SH-SY5Y (cell line): ENCODE results near the gene STAB1.

ENCODE experiments used
- GATA2 ChIP-seq: IDR thresholded peaks from 2 replicates; pipeline ENCODE4 v1.6.1; 2011; ENCODE audit warnings: mild to moderate bottlenecking, low read depth, low read length
- GATA3 ChIP-seq: IDR thresholded peaks from 2 replicates; pipeline ENCODE4 v1.6.1; 2011; ENCODE audit warnings: low read depth, mild to moderate bottlenecking, low read length, moderate library complexity

The STAB1 gene

DNA sequence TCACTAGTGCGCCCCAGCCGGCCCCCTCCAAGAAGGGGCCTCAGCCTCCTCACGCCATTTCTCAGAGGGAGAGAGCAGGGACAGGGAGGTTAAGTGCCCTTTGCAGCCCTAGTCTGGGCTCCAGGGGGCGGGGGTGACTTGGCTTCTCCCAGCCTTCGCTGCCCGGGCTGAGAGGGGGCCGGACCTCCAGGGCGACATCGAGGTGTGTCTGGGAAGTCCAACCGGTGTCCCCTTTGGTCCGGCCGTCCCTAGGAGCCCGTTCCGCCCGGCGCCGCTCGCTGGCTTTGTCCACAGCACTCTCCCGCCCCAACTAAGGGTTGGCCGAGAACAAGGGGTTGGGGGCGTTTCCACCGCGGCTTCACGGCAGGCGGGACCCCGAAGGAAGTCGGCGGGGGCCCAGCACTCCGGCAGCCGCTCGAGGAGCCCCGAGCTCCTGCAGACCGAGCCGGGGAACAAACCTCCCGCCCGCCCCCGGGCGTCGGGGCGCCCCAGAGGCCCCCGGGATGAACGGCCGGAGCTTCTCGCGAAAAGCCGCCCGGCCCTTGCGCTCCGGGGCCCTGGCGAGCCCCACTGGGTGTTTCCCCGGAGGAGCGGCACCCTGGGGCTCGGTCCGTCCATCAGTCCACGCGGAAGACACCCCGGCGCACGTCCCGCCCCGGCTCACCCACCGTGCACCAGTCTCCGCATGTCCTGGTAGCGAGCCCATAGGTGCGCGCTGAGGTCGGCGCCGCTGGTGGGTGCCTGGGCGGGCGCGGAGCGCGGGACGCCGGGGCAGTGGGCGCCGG is 37.9 kb downstream of the STAB1 start:
- no peak for TF ChIP-seq GATA2
- no peak for TF ChIP-seq GATA3

GRCh38 chr3:52533623-52534280 is 38.6 kb downstream of the STAB1 start, which contains the start of gene NT5DC2:
TSS of gene NT5DC2 (minus strand) at chr3:52533857. CDS start at chr3:52533737, 120 bp downstream.
- no peak for TF ChIP-seq GATA2
- no peak for TF ChIP-seq GATA3

DNA sequence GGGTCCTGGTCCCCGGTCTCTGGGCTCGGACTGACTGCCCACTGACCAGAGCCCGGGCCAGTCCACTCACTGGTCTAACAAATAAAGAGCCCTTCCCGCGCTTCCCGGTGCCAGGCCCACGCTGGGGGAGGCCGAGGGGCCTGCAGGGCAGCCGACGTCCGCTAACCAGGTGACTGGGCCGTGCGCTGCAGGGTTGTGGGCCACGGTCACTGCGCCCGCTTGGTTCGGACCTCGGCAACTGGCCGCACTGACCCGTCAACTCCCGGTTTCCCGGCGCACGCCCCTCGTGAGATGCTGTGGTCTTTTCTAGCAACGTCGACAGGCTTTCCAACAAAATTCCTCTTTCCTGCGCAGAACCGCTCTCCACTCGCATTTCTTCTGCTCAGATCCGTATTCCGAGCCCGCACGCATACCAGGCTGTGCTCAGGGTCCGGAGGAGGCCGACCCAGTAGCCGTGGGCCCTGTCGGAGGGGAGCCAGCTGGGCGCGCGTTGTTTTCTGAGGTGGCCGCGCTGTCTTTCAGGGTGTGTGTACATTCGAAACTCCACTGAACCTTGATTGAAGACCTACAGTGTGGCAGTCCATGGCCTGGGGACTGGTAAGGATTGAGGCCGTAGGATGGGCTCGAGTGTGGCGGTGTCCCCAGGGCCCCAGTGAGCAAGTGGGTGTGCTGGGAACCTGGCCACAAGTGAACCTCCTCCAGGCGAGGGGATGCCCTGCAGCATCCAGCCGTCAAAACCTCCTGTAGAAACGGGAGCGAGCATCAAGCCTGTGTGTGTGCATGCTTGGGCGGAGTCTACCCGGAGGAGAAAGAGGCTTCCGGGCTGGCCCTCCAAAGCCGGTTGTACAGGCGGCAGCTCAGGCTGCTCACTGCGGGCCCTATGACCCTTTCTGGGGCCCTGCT is 39.4 kb downstream of the STAB1 start:
- TF ChIP-seq GATA3 (no peak), GATA2 (no peak)

- TF ChIP-seq GATA2 (no peak), GATA3 (no peak)
Measured at GRCh38 chr3:52535411-52536111, 40.4 kb downstream of the STAB1 start.

DNA sequence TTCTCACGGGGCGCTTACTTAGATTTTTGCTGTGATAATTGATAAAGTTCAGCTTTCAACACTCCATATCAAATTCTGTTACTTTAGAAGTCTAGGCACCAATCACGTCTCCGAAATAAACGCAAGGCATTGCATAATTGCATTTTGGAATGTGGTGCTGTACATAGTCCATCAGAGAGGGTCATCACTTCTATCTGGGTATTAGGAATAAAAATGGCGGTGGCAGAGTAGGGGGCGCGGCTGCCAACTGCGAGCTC is 40.9 kb downstream of the STAB1 start:
- TF ChIP-seq GATA2: no peak
- TF ChIP-seq GATA3: no peak

DNA sequence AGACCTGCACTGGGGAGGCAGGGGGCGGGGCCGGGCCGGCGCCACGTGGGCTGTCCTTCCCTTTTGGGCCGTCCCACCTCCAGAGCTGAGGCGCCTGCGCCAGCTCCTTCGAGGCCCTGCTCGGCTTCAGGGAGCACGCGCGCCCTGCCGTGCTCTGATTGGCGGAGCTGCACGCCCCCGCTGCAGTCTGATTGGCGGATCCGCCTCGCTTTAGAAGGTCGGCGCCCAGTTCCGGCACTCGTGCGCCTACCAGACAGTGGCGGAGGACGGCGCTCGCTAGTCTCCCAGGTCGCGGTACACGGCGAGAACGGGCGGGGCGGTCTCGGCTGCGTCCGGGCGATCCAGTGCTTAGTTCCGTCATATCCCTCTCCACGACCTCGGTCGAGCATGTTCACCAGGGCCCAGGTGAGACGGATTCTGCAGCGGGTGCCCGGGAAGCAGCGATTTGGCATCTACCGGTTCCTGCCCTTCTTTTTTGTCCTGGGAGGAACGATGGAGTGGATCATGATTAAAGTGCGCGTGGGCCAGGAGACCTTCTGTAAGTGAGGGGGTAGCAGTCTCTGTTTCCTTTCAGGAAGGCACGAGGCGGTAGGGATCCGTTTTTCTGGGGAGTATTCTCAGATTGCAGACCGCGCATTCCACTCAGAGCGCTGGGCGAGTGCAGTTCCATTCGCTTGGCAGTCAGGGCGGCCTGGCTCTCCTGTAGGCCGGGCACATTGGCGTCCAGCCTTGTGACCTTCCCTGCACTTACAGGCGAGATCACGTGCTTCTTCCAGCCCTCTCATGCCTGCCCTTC is 41.4 kb downstream of the STAB1 start, which contains the start of gene UQCC5:
UQCC5 (plus strand) TSS at position 237 of the 796 bp plus-strand sequence; CDS start at position 388, 151 bp downstream.
- no peak for TF ChIP-seq GATA2
- TF ChIP-seq GATA3: no peak

GRCh38 chr3:52537165-52537620 is 42.1 kb downstream of the STAB1 start:
- TF ChIP-seq GATA3 (no peak), GATA2 (no peak)

DNA sequence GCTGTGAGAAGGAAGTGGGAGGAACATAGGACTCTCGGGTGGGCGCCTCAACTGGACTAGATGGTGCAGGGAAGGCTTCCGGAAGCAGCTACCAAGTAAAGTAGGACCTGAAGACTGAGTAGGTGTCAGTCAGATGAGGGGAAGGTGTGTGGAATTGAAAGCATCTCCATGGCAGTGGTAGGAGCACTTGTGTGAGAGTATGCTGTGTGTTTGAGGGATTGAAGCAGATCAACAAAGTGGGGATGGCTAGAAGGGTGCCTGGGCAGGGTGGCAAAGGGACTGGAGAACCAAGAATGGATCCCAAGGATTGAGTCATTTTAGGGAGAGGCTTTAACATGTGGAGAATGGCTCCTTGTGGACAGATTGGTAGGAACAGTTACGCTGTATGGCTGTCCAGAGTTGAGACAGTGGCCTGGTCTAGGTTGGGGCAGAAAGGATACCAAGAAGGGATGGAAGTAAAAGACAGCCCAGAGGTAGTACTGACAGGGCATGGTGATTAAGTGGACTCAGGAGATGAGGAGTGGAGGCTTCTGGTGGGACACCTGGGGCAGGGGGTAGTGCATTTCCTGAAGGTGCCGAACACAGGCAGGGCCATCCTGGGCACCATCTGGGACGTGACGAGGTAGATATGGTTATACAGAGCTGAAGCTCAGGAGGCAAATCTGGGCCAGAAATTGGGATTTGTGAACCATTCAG is 42.7 kb downstream of the STAB1 start:
- TF ChIP-seq GATA2 (no peak), GATA3 (no peak)

GRCh38 chr3:52539010-52539653 is 44.0 kb downstream of the STAB1 start:
- no peak for TF ChIP-seq GATA3
- TF ChIP-seq GATA2: no peak

GRCh38 chr3:52541050-52541449 is 45.9 kb downstream of the STAB1 start:
- TF ChIP-seq GATA2: no peak
- no peak for TF ChIP-seq GATA3

GRCh38 chr3:52544937-52545336 is 49.8 kb downstream of the STAB1 start:
- TF ChIP-seq GATA2: no peak
- TF ChIP-seq GATA3: no peak
